Mucosa of descending colon (tissue), 3 donors: ENCODE data around the gene FYB1. TPM values are rescaled to one million over a fixed set of nuclear protein-coding genes. Genes with fewer than 3 reads are reported as not detected.

Experiments
- ATAC-seq: fragments of 200-7000 bp; cut with Tn5 transposase; one replicate; pipeline ENCODE4 v1.9.1; 2020; ENCODE audit warnings: mild to moderate bottlenecking, moderate library complexity
- DNase-seq, 3 donors: peaks; one replicate each; pipeline ENCODE4 v3.0.0-alpha.2; 2020
- H3K36me3 ChIP-seq: fragments of 200-600 bp; one replicate; pipeline ENCODE4 v1.8.0; 2021; ENCODE audit warnings: low read depth, mild to moderate bottlenecking
- H3K4me1 ChIP-seq: fragments of 200-600 bp; one replicate; pipeline ENCODE4 v1.8.0; 2021; ENCODE audit warnings: low read depth, mild to moderate bottlenecking
- H3K4me3 ChIP-seq: fragments of 200-600 bp; one replicate; pipeline ENCODE4 v1.8.0; 2021; ENCODE audit warnings: mild to moderate bottlenecking
- H3K9me3 ChIP-seq: fragments of 200-600 bp; one replicate; pipeline ENCODE4 v1.8.0; 2021; ENCODE audit warnings: mild to moderate bottlenecking
- intact Hi-C, 2 donors: fragments of 100-400 bp; cut with DNase I in 1 of 2; cut with micrococcal nuclease in 1 of 2; formaldehyde crosslinking; loops; one replicate each; pipeline versions ENCODE4 v1.11.0 to v1.11.1; 2022; cut with DNase I, micrococcal nuclease
- total RNA-seq, 3 donors: library from RNA; stranded (reverse); fragmentation: NEBNext Ultra II Directional in 2 of 3; extraction: Animal tissue kit (Norgen Biotek cat#: 25700) in 2 of 3; gene quantifications; one replicate each; pipeline versions ENCODE4 v1.2.1 to v1.2.4, GENCODE V29; 2021 to 2023
- TF ChIP-seq, protein P1 (sequence below): fragments of 200-600 bp; IDR thresholded peaks from one replicate; pipeline ENCODE4 v1.8.0; 2022; ENCODE audit warnings: antibody characterized with exemption, mild to moderate bottlenecking
- donor health status: DM: no; HTN: no; CAD: no; lungs with moderate emphysema.
- donor health status: DM: no; HTN: no; CAD: no.
- donor health status: DM: no; HTN: yes; CAD: no.

The FYB1 gene
- total RNA-seq, 3 donors from 2014 or later = 11.5 to 19.4 (median 13.1) TPM

DNA sequence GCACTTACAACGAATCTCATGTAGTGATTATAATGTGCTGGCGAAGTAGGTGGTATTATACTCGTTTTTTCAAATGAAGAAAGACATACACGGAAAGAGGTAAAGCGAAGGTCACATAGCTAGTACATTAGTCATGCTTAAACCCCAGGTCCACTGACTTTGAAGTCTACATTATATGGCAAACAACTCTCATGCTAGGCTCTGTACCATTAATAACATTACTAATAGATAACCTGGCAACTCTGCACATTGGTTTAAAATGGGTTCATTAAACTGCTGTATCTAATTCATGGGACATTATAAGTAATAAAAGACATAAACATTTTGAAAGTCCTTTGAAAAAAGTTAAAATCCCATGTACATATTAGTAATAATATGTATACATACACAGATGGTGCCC lies 21.2 kb downstream of the FYB1 start:
- TF ChIP-seq, protein P1, sequence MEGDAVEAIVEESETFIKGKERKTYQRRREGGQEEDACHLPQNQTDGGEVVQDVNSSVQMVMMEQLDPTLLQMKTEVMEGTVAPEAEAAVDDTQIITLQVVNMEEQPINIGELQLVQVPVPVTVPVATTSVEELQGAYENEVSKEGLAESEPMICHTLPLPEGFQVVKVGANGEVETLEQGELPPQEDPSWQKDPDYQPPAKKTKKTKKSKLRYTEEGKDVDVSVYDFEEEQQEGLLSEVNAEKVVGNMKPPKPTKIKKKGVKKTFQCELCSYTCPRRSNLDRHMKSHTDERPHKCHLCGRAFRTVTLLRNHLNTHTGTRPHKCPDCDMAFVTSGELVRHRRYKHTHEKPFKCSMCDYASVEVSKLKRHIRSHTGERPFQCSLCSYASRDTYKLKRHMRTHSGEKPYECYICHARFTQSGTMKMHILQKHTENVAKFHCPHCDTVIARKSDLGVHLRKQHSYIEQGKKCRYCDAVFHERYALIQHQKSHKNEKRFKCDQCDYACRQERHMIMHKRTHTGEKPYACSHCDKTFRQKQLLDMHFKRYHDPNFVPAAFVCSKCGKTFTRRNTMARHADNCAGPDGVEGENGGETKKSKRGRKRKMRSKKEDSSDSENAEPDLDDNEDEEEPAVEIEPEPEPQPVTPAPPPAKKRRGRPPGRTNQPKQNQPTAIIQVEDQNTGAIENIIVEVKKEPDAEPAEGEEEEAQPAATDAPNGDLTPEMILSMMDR = no peak
- no peaks in the 10 kb centered on the region for H3K9me3 ChIP-seq
- no peak for ATAC-seq
- intact Hi-C loops = no loop called here
- no peak for DNase-seq
- H3K36me3 ChIP-seq = no peaks in the 10 kb centered on the region
- H3K4me1 ChIP-seq = no peaks in the 10 kb centered on the region
- H3K4me3 ChIP-seq = no peak overlapping the region

DNA sequence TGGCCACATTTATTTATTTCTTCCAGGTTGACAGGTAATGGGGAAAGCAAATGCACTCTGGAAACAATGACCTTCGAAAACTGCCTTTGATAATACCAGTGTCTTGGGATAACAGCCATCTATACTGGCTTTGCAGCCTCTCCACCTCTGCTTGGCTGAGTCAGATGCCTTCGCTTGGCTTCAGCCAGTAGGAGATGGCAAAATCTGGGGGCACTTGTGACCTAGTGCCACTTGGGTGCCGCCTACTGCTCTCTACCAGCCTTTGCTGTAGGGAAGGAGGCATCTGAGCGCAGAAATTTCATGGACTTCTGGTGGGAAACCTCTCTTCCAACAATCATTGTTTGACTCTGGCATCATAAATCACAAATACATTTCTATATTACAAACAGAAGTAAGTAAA lies 21.8 kb downstream of the FYB1 start:
- H3K4me1 ChIP-seq = no peaks in the 10 kb centered on the region
- H3K9me3 ChIP-seq = no peaks in the 10 kb centered on the region
- DNase-seq (peak in 1 of 3 donors; percentile 53), ATAC-seq (peak; percentile 35)
- no peaks in the 10 kb centered on the region for H3K36me3 ChIP-seq
- TF ChIP-seq, protein P1 = no peak
- H3K4me3 ChIP-seq = no peak overlapping the region
- intact Hi-C loops = no loop called here

DNA sequence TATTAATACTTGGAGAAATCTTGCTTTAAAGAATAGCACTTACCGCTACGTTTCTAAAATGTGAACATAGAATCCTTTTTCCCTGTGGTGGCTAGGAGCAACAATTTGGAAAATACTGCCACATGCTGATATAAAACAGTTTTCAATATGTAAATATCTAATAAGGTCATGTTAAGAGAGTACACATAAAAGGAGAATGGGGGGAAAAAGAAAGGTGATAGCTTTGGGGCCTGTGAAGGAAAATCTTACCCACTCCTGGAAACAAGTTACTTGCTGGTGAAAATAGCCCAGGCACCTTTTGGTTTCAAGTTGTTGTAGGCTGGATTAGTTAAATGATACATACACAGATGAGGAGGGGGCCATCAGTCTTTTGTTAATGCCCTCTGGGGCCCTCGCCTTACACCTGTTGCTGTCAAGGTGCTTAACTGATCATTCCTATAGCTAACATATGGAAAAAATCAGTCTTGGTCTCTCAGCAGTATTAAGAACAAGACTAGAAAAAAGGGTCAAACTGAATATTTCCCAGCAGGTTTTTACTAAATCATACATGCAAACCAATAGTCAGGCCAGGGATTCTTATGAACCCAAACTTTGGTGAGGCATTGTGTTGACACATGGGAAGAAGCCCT lies 24.1 kb downstream of the FYB1 start:
- Histone ChIP-seq H3K9me3 (no peaks in the 10 kb centered on the region), H3K4me1 (no peaks in the 10 kb centered on the region), H3K4me3 (no peak overlapping the region), H3K36me3 (no peaks in the 10 kb centered on the region)
- TF ChIP-seq, protein P1 = no peak
- ATAC-seq = no peak
- no peak for DNase-seq
- intact Hi-C loops = no loop called here

DNA sequence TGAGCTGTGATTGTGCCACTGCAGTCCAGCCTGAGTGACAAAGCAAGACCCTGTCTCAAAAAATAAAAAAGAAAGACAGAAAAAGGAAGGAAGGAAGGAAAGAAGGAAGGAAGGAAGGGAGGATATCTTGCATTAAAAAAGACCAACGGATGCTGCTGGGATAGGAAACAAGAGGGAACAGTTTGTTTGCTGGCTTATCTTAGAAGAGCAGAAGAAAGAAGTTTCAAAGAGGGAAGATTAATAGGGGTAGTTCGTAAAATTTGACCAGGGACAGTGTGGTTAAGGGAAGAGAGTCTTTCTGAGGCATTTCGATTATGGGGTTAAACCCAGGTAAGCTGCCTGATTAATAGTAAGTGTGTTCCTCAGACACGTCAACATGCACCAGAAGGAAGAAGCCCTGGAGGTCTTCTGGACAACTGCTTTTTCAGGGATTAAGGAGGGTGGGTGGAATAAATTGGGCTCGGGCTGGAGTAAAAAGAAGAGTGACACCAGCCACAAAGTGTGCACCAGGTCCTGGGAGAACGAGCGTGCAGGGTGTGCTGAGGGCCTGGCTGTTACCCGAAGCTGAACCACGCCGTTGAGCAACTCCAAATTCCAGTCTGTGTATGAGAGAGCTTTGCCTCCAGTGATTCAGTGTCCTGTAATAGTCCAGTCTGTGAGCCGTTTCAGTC lies 24.8 kb downstream of the FYB1 start:
- Histone ChIP-seq H3K36me3 (no peaks in the 10 kb centered on the region), H3K4me1 (no peaks in the 10 kb centered on the region), H3K4me3 (no peak overlapping the region), H3K9me3 (no peaks in the 10 kb centered on the region)
- DNase-seq = no peak
- TF ChIP-seq, protein P1 = no peak
- ATAC-seq = peak; percentile 28
- intact Hi-C loops = no loop called here

DNA sequence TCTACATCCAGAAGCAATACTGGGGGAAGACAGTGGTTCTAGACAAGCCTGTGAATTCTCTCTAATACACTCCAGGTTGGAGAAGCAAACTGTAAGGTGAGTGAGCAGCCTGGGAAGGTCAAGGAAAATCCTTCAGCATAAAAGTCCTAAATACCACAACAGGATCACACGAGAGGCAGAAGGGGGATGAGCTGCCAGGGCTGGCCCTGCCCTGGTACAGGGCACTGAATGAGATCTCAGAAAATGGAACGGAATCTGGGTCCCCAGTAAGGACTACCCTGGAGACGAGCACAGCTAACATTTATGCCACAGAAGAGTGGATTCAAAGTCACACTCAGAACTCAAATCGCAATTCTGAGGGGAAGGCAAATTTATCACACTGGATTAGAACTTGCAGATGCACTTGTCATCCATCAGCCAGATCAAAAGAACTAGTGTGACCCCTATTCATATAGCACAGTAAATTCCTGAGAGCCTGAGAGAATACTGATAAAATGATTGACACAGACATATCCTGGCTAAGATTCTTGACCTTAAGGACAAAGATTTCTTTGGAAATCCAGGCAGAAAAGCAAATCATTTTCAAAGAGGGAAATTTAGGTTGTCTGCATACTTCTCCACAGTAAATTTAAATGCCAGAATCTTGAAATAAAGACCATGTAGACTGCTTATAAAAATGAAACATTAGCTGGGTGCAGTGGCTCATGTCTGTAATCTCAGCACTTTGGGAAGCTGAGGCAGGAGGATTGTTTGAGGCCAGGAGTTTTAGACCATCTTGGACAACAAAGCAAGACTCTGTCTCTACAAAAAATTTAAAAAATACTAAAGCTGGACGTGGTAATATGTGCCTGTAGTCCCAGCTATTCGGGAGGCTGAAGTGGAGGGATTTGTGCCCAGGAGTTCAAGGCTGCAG lies 25.6 kb downstream of the FYB1 start:
- DNase-seq (no peak), ATAC-seq (no peak)
- Histone ChIP-seq H3K4me3 (no peak overlapping the region), H3K9me3 (no peaks in the 10 kb centered on the region), H3K4me1 (no peaks in the 10 kb centered on the region), H3K36me3 (no peaks in the 10 kb centered on the region)
- TF ChIP-seq, protein P1 = no peak
- intact Hi-C loops = no loop called here
